Amniotic epithelial cell (primary cell): ENCODE results near the gene ABAT.

Experiments used
- DNase-seq: peaks from one replicate; pipeline ENCODE4 v3.0.0-alpha.2; 2010; ENCODE audit warnings: low read depth

The ABAT gene

GRCh38 chr16:8674413-8675022 is at the start of gene ABAT:
TSS of gene ABAT (plus strand) at chr16:8674617. CDS start at chr16:8735740, 61,123 bp downstream.
- DNase-seq: peak; percentile 67

- DNase-seq: no peak
These were observed 48.8 kb upstream of the ABAT start for GRCh38 chr16:8625491-8626087.

- no peak for DNase-seq
These were observed 47.5 kb upstream of the ABAT start for GRCh38 chr16:8626946-8627345.

- DNase-seq: no peak
These were observed 47.0 kb upstream of the ABAT start for GRCh38 chr16:8627456-8627855.

- DNase-seq: no peak
These were observed 45.3 kb upstream of the ABAT start for GRCh38 chr16:8628981-8629725.

GRCh38 chr16:8630255-8630953 is 44.0 kb upstream of the ABAT start:
- no peak for DNase-seq

GRCh38 chr16:8631373-8631772 is 43.0 kb upstream of the ABAT start:
- no peak for DNase-seq

GRCh38 chr16:8631818-8632465 is 42.5 kb upstream of the ABAT start:
- DNase-seq: no peak

GRCh38 chr16:8632675-8633182 is 41.7 kb upstream of the ABAT start:
- DNase-seq: no peak

- DNase-seq: peak; percentile 24
These were observed 39.3 kb upstream of the ABAT start for GRCh38 chr16:8634991-8635736.

GRCh38 chr16:8639694-8640093 is 34.7 kb upstream of the ABAT start:
- no peak for DNase-seq

- no peak for DNase-seq
These were observed 32.7 kb upstream of the ABAT start for GRCh38 chr16:8641671-8642070.

GRCh38 chr16:8642146-8642545 is 32.3 kb upstream of the ABAT start:
- DNase-seq: no peak

- DNase-seq: no peak
These were observed 29.9 kb upstream of the ABAT start for GRCh38 chr16:8644211-8645140.

GRCh38 chr16:8645141-8645521 is 29.3 kb upstream of the ABAT start:
- DNase-seq: no peak

GRCh38 chr16:8645831-8646230 is 28.6 kb upstream of the ABAT start:
- DNase-seq: no peak

- DNase-seq: no peak
These were observed 27.9 kb upstream of the ABAT start for GRCh38 chr16:8646326-8647053.

- no peak for DNase-seq
These were observed 26.6 kb upstream of the ABAT start for GRCh38 chr16:8647721-8648318.

- DNase-seq: no peak
These were observed 25.5 kb upstream of the ABAT start for GRCh38 chr16:8648877-8649276.
